Astrocyte (in vitro differentiated cells and primary cell): ENCODE measurements around the gene KRTAP2-4. TPM values are rescaled to one million over a fixed set of nuclear protein-coding genes. Genes with fewer than 3 reads are reported as not detected.
"Not testable (repeated sequence)": the region's sequence is repeated elsewhere in the genome, so short reads cannot be mapped to it uniquely, and the experiment has no call there.

Source experiments
- DNase-seq: peaks from one replicate; pipeline ENCODE4 v3.0.0-alpha.2; 2010; ENCODE audit warnings: low read depth
- FAIRE-seq: peaks from 2 replicates; lab custom pipeline; 2011; peaks lifted over from hg19 to GRCh38; lab: Jason Lieb, UNC
- H2AFZ ChIP-seq: 2 replicates; pipeline ENCODE4 v1.6.0; 2012; ENCODE audit warnings: low read depth, low read length, inconsistent platforms
- H3K27ac ChIP-seq: 2 replicates; pipeline ENCODE4 v1.5.1; 2011; ENCODE audit warnings: low read depth, low read length, inconsistent platforms
- H3K27me3 ChIP-seq: 2 replicates; pipeline ENCODE4 v1.6.0; 2011; ENCODE audit warnings: low read length, inconsistent platforms; ENCODE audit not compliant: insufficient read depth
- H3K36me3 ChIP-seq: 2 replicates; pipeline ENCODE4 v1.5.1; 2011; ENCODE audit warnings: low read length, inconsistent platforms; ENCODE audit not compliant: insufficient read depth
- H3K4me1 ChIP-seq: 2 replicates; pipeline ENCODE4 v1.5.1; 2011; ENCODE audit warnings: low read length, inconsistent platforms; ENCODE audit not compliant: insufficient read depth
- H3K4me2 ChIP-seq: 2 replicates; pipeline ENCODE4 v1.6.0; 2012; ENCODE audit warnings: low read length, inconsistent platforms
- H3K4me3 ChIP-seq: 2 replicates; pipeline ENCODE4 v1.5.1; 2011; ENCODE audit warnings: low read depth, mild to moderate bottlenecking, low read length, inconsistent platforms; ENCODE audit not compliant: insufficient read depth
- H3K79me2 ChIP-seq: 2 replicates; pipeline ENCODE4 v1.6.0; 2012; ENCODE audit warnings: mild to moderate bottlenecking, low read length, inconsistent platforms; ENCODE audit not compliant: insufficient read depth
- H3K9ac ChIP-seq: 2 replicates; pipeline ENCODE4 v1.6.0; 2012; ENCODE audit warnings: mild to moderate bottlenecking, low read length, inconsistent platforms
- H3K9me3 ChIP-seq: 2 replicates; pipeline ENCODE4 v1.5.1; 2012; ENCODE audit warnings: low read depth, mild to moderate bottlenecking, low read length, inconsistent platforms; ENCODE audit not compliant: insufficient read depth
- H4K20me1 ChIP-seq: 2 replicates; pipeline ENCODE4 v1.6.0; 2012; ENCODE audit warnings: low read length, inconsistent platforms; ENCODE audit not compliant: insufficient read depth
- H3K27ac Mint-ChIP-seq: one replicate; pipeline ENCODE4 v1.8.0; 2021; ENCODE audit warnings: mild to moderate bottlenecking, mixed read lengths; ENCODE audit not compliant: unreplicated experiment
- H3K27me3 Mint-ChIP-seq: one replicate; pipeline ENCODE4 v1.8.0; 2021; ENCODE audit warnings: low read depth, mixed read lengths; ENCODE audit not compliant: unreplicated experiment
- H3K36me3 Mint-ChIP-seq: one replicate; pipeline ENCODE4 v1.8.0; 2021; ENCODE audit warnings: low read depth, mixed read lengths; ENCODE audit not compliant: unreplicated experiment
- H3K4me1 Mint-ChIP-seq: one replicate; pipeline ENCODE4 v1.8.0; 2021; ENCODE audit warnings: low read depth, mixed read lengths; ENCODE audit not compliant: unreplicated experiment
- H3K4me3 Mint-ChIP-seq: one replicate; pipeline ENCODE4 v1.8.0; 2021; ENCODE audit warnings: mild to moderate bottlenecking, moderate library complexity, mixed read lengths; ENCODE audit not compliant: unreplicated experiment
- H3K9me3 Mint-ChIP-seq: one replicate; pipeline ENCODE4 v1.8.0; 2021; ENCODE audit warnings: mild to moderate bottlenecking, mixed read lengths; ENCODE audit not compliant: unreplicated experiment
- EZH2 ChIP-seq: IDR thresholded peaks from 2 replicates; pipeline ENCODE4 v1.6.1; 2012; ENCODE audit warnings: mild to moderate bottlenecking, low read length, inconsistent platforms; ENCODE audit not compliant: insufficient read depth
- total RNA-seq: library from RNA; stranded (reverse); gene quantifications from 2 replicates; pipeline ENCODE4 v1.2.1, GENCODE V29; 2021
- TF ChIP-seq, protein P1 (sequence below): IDR thresholded peaks from 2 replicates; pipeline ENCODE4 v1.5.1; 2011; ENCODE audit warnings: low read depth, mild to moderate bottlenecking, inconsistent platforms, low read length, moderate library complexity; ENCODE audit not compliant: insufficient read depth

KRTAP2-4 gene
- total RNA-seq, 1 donor from 2014 or later: not detected

DNA sequence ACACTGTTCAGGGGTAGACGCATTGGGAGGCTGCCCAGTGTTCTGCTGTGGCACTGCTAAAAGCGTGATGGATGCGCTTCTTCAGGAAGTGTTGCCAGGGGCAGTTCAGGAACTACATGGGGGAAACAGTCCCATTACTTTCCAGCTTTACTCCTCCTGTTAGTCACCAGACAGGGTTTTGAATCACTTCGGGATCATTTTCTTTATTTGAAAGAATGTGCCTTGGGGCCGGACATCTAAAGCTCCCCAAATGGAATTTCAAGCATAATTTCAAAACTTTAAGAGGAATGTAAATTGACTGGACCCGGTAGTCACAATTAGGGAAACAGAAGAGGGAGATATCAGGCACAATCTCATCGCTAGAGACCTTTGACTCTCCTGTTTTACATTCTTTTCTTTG lies 17.2 kb downstream of the KRTAP2-4 start:
- Histone ChIP-seq H3K4me3 (peak overlapping the region; percentile 24), H3K4me1 (peaks cover 14% of the 10 kb centered on the region)

DNA sequence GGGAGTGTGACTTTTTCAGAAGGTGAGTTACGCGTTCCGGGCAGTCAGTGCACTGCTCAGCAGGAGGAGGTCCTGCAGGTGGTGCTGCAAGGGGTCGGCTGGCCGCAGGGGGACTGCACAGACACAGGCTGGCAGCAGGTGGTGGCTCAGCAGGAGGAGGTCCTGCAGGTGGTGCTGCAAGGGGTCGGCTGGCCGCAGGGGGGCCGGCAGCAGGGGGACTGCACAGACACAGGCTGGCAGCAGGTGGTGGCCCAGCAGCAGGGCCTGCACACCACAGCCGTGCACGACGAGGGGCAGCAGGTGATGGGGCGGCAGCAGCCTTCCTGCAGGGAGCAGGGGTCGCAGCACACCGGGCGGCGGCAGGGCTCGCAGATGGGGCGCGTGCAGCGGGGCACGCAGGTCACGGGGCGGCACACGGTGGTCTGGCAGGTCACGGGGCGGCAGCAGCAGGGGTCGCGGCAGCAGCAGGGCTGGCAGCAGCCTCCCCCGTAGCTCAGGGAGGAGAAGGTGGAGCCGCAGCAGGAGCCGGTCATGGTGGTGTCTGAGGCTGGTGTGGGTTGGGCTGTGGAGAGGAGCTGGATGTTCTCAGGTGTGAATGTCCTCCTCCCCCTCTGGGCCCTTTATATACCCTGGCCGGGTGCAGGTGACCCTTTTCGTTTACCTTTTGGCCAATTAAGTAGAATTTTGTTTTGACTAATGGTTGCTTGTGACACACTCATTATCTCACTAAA lies 18.8 kb downstream of the KRTAP2-4 start, which contains the start of gene KRTAP2-1:
Gene KRTAP2-1 (minus strand): TSS at position 582 of the 731 bp plus-strand sequence. CDS start 49 bp downstream, at position 533.
- H3K9me3 ChIP-seq, H4K20me1 ChIP-seq, H3K36me3 Mint-ChIP-seq, H3K9me3 Mint-ChIP-seq, H3K27me3 Mint-ChIP-seq, H2AFZ ChIP-seq, H3K27me3 ChIP-seq, H3K4me3 ChIP-seq, H3K79me2 ChIP-seq, FAIRE-seq, DNase-seq, H3K36me3 ChIP-seq, H3K4me3 Mint-ChIP-seq: not testable (repeated sequence)
- peaks cover 12% of the 10 kb centered on the region for H3K4me1 Mint-ChIP-seq
- Histone ChIP-seq H3K27ac (peak within 1 kb of the TSS; percentile 87), H3K9ac (peak within 1 kb of the TSS; percentile 66), H3K4me2 (peak within 1 kb of the TSS; percentile 63), H3K4me1 (peaks cover 14% of the 10 kb centered on the region)
- H3K27ac Mint-ChIP-seq: peak within 1 kb of the TSS; percentile 55

More for the DNA sequence above, 17.2 kb downstream of the KRTAP2-4 start:
- Histone ChIP-seq H3K9ac (peak overlapping the region; percentile 66), H3K79me2 (no peaks in the 10 kb centered on the region), H3K27me3 (no peaks in the 10 kb centered on the region), H4K20me1 (no peaks in the 10 kb centered on the region), H3K36me3 (no peaks in the 10 kb centered on the region), H2AFZ (peak overlapping the region; percentile 48), H3K4me2 (peak overlapping the region; percentile 63), H3K27ac (peak overlapping the region; percentile 87), H3K9me3 (no peaks in the 10 kb centered on the region)
- Mint-ChIP-seq H3K27ac (peak overlapping the region; percentile 72), H3K36me3 (no peaks in the 10 kb centered on the region), H3K27me3 (no peaks in the 10 kb centered on the region), H3K9me3 (no peaks in the 10 kb centered on the region), H3K4me3 (no peak overlapping the region), H3K4me1 (peaks cover 14% of the 10 kb centered on the region)
- DNase-seq: peak; percentile 67
- no peak for TF ChIP-seq EZH2
- TF ChIP-seq, protein P1, sequence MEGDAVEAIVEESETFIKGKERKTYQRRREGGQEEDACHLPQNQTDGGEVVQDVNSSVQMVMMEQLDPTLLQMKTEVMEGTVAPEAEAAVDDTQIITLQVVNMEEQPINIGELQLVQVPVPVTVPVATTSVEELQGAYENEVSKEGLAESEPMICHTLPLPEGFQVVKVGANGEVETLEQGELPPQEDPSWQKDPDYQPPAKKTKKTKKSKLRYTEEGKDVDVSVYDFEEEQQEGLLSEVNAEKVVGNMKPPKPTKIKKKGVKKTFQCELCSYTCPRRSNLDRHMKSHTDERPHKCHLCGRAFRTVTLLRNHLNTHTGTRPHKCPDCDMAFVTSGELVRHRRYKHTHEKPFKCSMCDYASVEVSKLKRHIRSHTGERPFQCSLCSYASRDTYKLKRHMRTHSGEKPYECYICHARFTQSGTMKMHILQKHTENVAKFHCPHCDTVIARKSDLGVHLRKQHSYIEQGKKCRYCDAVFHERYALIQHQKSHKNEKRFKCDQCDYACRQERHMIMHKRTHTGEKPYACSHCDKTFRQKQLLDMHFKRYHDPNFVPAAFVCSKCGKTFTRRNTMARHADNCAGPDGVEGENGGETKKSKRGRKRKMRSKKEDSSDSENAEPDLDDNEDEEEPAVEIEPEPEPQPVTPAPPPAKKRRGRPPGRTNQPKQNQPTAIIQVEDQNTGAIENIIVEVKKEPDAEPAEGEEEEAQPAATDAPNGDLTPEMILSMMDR: no peak
- peak; percentile 99 for FAIRE-seq

DNA sequence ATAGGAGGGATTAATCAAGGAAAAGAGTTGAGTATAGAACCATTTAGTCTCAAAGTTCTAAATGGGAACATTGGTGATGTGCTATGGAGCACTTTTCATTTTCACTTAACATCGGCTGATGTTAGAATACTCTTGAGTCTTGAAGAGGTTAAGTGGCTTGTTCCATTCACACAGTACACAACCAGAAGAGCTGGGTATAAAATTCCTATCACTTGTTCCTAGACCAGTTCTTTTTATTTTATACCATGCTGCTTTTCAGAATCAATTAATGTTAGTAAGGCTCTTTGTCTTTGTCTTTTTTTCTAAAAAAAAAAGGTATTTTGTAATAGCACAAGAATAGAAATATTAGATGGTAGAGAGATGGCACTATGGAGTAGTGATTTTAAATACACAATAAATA lies 22.7 kb downstream of the KRTAP2-4 start:
- Histone ChIP-seq H3K4me1 (peaks cover 1% of the 10 kb centered on the region), H3K9me3 (no peaks in the 10 kb centered on the region), H3K4me3 (no peak overlapping the region), H3K79me2 (no peaks in the 10 kb centered on the region), H2AFZ (no peak overlapping the region), H3K36me3 (no peaks in the 10 kb centered on the region), H3K27ac (no peak overlapping the region), H3K27me3 (no peaks in the 10 kb centered on the region), H4K20me1 (no peaks in the 10 kb centered on the region), H3K4me2 (no peak overlapping the region), H3K9ac (no peak overlapping the region)
- no peak overlapping the region for H3K4me3 Mint-ChIP-seq
- DNase-seq: no peak
- H3K9me3 Mint-ChIP-seq: no peaks in the 10 kb centered on the region
- H3K4me1 Mint-ChIP-seq: no peaks in the 10 kb centered on the region
- TF ChIP-seq EZH2: no peak
- TF ChIP-seq, protein P1: no peak
- no peaks in the 10 kb centered on the region for H3K36me3 Mint-ChIP-seq
- FAIRE-seq: no peak
- H3K27me3 Mint-ChIP-seq: no peaks in the 10 kb centered on the region
- H3K27ac Mint-ChIP-seq: no peak overlapping the region

DNA sequence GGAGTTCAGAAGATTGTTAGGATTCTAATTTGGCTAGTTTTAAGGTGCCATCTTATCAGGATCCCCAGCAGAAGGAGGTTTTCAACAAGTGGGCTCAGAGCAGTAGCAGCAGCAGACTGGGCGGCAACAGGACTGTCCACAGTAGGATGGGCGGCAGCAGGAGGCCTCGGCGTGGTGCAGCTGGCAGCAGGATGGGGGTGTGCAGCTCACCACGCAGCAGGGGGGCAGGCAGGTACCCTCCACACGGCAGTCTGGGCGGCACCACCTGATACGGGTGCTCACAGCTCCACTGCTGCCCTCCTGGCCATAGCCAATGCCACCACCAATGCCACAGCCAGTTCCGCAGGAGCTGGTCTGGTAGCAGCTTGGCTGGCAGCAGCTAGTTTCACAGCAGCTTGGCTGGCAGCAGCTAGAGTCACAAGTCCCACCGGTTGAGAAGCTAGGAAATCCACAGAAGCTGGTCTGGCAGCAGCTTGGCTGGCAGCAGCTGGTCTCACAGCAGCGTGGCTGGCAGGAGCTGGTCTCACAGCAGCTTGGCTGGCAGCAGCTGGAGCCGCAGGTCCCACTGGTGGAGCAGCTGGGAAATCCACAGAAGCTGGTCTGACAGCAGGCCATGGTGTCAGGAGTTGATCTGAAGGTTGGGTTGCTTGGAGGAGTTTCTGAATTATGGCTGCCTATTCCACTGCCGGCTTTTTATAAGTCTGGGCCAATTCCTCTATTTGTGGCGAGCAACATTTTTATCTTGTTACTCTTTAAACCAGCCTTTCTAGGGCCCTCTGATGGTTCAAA lies 24.7 kb downstream of the KRTAP2-4 start, which contains the start of gene KRTAP1-1:
Gene KRTAP1-1 (minus strand): TSS at position 668 of the 789 bp plus-strand sequence. CDS start 53 bp downstream, at position 615.
- not testable (repeated sequence) for H3K4me1 Mint-ChIP-seq

More for the DNA sequence above, 24.7 kb downstream of the KRTAP2-4 start, which contains the start of gene KRTAP1-1:
- DNase-seq, H3K4me1 ChIP-seq, H3K9me3 Mint-ChIP-seq, H3K79me2 ChIP-seq, H3K4me2 ChIP-seq, H3K4me3 ChIP-seq, H3K27ac Mint-ChIP-seq, H2AFZ ChIP-seq, H3K4me3 Mint-ChIP-seq, H3K27ac ChIP-seq, H3K9me3 ChIP-seq, H3K9ac ChIP-seq, H3K27me3 Mint-ChIP-seq, H3K36me3 ChIP-seq, H4K20me1 ChIP-seq, H3K36me3 Mint-ChIP-seq, FAIRE-seq, H3K27me3 ChIP-seq: not testable (repeated sequence)
